Activated naive CD4-positive, alpha-beta T cell (primary cell): ENCODE results near the gene CADM1.

Experiments used
- DNase-seq, 4 experiments: peaks; one replicate each; lab custom pipeline; 2025; lab: John Stamatoyannopoulos, UW

The CADM1 gene

DNA sequence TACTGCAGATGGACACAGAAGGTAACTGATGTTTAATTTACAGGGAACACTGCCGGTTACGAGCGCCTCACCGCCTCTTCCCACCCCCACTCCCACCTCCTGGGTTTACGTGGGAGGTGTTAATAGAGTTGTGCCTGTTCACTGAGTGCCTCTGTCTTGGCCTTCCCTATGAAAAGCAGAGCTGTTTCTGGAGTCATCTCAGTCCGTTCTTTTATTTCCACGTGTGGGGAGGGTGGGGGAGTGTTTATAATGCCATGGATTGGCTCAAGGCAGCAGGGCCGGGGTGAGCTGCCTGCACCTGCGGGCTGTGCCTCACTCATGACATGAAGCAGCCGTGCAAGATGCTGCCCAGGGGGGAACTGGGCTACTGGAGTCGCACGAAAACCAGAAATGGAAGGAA is 322.7 kb downstream of the CADM1 start:
- DNase-seq: no peak

DNA sequence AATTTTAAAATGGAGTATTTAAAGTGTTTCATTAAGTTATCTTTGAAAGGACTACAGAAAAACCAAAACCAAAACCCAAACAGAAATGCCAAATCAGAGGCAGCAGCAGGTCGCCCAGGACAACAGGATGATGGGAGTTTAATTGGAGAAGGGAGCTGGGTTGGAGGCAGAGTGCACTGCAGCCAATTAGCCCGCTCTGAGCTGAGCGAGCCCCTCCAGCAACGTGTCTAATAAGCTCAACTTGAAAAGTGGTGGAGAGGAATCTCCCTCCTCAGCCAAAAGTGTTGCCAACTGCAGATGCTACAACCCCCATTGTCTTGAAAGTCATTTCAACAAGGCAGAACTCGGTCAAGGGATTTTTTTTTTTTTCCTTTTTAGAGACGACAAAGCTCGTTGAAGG is 323.9 kb downstream of the CADM1 start:
- DNase-seq: no peak

DNA sequence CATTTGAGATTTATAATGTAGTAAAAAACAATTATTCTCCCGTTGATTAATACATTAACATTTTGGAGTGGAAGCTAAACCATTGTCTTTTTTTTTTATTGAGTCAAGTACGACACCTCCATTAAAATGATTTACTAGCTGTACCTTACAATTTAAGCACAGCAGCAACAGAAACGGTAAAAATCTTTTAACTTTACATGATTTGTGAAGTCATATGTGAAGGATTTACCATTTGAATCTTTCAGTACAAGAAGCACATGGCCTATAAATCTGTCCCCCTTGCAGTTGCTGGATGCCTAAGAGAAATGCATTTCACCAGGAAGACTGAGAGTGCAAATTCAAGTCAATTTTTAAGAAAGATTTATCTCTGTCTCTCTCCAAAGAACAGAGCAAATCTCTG is 324.6 kb downstream of the CADM1 start:
- no peak for DNase-seq

DNA sequence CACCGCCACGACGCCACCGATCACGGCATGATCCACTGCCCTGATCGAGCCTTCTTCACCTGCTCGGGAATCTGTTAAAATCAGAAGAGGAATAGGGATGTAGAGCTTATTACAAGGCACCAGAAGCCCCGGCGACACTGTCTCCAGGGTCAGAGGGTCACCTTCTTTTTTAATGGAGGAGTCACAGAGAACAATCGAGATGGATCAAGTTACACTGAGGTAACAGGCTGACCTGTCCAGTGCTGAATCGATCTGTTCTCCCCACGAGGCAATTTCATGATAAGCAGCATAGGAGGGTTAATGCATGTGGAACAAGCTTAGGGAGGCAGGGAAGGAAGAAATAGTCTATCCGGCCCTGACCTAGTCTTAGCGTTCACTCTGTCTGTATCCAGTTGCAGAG is 325.5 kb downstream of the CADM1 start:
- DNase-seq: no peak

DNA sequence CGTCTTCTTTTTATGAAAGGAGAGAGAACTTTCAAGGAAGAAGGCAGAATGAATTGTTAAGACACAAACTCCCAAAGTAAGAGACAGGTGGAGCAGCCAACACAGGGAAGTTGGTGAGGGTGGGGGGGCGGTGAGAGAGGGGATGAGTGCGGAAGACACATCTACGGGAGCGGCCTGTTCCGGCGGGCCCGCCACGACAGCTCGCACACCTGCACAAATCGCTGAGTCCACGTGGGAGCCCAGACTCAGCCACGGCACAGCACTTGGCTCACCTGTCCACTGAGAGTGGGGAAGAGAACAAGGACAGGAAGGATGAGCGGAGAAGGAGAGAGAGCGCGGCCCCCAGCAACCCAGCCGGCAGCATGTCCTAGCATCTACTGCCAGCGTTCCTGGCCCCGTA is 331.1 kb downstream of the CADM1 start:
- no peak for DNase-seq

DNA sequence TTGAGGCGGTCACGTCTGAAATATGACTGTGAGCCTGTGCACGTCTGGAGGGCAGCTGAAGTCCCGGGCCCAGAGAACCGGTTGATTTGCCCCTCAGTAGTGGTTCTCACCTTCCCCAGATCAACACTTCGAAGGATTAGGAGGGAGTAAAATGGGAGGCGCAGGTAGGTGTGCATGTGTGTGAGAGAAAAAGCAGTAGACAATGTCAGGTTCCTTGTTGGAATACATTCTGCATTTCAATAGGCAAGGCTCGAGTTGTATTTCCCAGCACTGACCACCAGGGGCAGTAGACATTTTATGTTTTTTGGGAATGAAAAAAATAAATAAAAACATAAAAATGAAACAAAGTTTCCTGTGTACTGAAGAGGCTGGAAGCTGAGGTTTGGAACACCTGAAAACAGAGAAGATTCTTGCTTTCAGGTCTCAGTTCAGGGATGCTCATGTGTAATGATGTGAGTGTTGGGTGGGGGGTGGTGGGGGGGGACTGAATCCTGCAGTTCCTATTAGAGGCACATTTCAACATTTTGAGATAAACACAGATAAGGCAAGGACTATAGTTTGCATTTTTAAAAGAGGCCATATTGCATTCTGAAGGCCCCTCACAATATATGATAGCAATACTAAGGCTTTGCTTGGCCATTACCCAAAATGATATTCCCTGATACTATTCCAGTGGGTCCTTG is 333.9 kb downstream of the CADM1 start:
- no peak for DNase-seq

DNA sequence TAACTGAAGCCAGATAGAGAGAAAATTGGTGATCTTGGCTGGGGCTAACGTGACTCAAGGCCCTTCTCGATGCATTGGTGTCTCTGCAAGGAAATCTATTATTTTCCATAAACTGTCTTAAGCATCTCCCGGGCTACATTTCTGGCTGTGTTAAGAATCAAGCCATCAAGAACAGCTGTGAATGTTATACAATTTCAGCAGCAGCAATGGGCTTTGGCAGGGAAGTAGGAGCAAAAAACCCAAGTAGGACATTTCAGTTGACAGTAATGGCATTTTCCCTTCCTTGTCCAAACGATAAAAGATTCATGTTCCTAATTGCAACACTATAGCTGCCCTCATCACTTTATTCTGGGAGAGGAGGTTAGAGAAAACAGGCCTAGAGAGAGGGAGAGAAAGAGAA is 335.0 kb downstream of the CADM1 start:
- DNase-seq: no peak

DNA sequence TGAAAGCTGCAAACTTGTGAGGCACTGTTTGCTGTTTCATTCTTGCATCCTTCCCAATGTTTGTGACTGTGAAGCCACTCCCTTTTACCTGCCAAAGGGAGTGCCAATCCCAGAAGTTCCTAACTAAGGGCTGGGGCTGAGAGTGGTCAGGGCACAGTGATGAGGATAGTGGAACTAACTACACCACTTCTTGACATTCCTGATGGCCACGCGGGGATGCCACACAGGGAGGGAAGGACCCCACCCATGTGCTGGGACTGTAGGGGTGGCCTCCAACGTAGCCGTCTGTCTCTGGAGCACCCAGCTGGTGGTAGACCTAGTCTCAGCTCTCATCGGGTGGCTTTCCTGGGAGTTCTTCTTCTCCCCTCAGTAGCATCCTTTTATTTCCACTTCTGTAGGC is 335.5 kb downstream of the CADM1 start:
- DNase-seq: no peak

DNA sequence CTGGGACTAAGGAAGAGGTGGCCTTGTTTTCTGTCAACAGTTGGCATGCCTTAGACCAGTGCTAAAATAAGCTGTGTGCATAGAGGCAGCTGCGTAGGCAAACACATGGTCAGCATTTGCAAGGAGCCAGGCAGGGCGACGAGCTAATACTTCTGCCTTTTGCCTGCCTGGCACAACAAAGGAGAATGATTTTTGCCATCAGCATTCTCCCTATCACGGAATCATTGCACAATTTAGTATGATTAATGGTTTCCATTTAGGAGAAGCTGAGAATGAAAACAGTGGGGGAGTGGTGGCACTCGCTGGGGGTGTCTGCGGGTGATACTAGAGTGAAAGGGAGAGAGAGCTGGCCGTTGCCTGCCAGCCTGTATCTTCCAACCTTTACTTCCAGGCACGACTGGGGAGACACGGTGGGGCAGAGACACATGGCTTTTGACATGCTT is 336.0 kb downstream of the CADM1 start:
- DNase-seq: no peak

DNA sequence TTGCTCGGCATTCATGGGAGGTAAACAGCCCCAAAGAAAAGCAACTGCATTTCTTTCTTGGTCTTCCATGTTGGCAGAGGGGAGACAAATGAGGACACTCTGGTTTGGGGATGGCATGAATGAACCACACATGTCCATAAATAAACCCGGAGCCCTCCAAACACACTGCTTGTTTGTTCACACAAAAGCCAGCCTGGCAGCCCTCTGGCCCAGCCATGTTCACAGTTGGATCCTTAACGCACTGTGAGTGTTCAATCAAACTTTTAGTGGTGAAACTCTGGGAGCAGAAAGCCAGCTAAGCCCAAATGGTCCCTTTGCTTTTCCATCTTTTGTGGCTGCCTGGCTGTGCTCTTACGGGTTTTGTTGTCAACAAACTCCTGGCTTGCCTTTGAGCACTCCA is 336.8 kb downstream of the CADM1 start:
- DNase-seq: no peak

DNA sequence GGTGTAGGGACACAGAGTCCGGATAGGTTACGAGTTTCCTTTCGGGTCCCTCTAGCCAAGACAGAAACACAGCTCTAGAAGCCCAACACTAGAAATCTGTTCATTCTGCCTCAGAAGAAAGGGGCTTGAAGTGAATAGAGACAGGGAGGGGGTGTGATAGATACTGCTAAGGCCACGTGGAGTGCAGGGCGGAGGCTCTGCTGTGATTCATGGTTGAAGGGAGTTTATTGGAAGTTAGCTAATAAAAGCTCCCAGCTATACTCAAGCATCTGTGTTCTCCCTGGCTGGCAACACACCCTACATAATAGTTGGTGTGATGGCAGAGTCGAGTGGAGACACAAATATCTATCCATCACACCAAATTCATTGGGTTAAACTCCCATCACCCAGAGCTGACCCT is 337.4 kb downstream of the CADM1 start:
- DNase-seq: no peak

DNA sequence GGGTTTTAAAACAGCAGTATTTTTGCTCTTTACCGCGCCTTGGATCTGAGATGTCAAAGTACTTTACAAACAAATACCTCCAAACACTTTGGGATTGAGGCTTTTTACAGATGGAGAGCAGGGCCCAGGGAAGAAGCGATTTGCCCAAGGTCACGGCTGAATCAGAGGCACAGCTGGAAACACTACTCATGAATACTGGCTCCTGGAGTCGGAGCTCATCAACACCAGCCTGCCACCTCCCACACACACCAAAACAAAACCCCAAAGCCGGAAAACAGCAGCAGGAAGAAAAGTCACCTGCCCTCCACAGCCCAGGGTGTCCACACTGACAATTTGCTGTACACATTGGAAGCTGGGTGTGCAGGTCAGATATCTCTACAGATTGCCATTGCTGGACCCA is 339.4 kb downstream of the CADM1 start:
- no peak for DNase-seq

DNA sequence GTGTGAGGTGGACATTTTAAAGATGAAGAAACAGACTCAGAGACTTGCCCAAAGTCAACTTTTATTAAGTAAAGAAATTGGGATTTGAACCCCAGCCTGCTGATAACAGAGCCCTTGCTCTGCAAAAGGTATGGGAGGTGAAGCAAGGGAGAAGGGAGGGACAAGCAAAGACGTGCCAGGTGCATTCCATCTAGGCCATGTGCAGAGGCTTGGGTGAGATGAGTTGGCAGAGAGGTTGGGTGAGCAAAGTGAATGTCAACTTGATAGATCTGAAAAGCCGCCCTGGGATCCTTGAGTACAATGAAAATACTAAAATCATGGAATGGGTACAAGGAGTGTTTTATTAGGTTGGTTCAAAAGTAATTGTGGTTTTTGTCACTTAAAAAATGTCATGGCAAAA is 341.3 kb downstream of the CADM1 start:
- no peak for DNase-seq

DNA sequence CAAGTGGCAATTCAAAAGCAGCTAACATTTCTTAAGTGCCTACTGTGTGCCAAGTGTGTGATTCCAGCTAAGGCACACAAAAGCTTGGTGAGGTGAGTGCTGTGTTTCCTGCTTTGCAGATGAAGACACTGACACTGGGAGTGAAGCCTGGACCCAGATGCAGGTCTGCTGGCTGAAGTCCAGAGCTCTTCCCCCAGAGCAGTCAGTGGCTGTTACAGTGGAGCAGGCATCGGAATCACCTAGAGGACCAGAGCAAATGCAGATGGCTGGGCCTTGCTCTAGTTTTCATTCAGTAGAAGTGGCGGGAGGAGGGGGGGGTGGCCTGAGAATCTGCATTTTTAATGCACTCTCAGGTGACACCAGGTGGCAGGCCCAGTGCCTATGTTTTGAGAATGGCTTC is 342.3 kb downstream of the CADM1 start:
- no peak for DNase-seq

DNA sequence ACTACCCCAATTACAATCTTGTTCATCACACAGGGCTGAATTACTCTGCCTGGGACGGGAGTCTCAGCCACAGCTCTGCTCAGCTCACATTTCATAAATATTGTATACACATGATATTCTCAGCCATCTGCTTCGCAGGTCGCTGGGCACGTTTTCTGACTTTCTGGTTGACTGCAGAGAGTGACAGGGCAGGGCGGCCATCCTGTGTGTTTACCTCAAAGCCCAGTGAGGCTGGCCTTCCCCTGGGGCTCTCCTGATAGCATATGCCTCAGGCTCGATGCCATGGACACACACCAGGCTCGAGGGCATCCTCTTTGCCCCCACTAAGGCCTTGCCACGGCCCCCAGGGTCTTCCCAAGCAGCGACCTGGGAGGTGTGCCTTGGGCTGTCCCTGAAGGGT is 345.0 kb downstream of the CADM1 start:
- no peak for DNase-seq

DNA sequence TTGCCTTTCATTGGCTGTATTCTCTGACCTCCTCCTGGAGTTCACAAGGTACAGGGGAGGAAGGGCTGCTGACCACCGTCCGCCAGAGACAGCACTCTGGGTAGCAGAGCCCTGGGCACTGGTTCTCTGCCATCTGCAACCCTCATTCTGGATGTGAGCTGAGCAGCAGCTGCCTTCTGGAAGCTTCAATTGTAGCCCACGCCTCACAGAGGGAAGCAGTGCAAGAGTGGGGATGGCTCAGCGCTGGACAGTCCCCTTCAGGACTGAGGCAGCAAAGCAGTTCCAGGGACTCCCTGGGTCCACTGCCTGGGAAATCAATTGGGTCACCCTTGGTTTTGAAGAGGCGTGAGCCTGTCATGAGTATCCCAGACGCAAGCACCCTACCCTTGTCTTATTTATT is 346.2 kb downstream of the CADM1 start:
- DNase-seq: no peak

DNA sequence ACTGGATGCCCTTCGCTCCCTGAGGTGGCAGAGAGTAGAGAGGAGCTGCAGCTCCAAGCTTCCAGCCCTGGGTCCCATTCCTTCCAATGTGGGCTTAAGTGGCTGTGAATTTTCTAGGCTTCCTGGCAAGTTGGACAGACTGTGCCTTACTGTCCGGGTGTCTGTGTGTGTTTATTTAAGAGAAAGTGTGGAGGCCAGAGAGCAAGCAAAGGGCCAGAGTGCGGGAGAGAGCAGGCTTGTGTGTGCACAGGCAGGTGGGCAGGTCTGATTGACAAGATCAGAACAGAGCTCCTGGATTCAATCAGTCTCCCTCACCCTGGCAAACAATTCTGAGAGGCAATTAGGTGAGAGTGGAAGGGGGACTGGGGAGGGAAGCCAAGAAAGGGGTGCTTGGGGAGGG is 347.0 kb downstream of the CADM1 start:
- no peak for DNase-seq

DNA sequence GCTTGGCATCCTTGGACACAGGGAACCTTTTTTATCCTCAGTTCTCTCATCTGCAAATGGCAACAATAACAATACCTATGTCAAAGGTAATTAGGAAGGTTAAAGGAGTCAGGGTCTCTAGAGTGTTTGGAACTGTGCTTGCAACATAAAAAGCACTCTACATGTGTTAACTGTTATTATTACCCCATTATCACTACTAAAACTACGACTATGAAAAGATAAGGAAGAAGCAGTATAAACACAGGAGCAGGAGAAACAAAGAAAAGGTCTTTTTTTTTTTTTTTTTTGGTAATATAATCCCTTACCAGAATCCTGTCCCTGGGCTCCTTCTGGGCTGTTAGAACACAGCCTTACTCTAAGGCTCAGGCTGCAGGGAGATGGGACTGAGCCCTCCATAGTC is 348.2 kb downstream of the CADM1 start:
- no peak for DNase-seq

DNA sequence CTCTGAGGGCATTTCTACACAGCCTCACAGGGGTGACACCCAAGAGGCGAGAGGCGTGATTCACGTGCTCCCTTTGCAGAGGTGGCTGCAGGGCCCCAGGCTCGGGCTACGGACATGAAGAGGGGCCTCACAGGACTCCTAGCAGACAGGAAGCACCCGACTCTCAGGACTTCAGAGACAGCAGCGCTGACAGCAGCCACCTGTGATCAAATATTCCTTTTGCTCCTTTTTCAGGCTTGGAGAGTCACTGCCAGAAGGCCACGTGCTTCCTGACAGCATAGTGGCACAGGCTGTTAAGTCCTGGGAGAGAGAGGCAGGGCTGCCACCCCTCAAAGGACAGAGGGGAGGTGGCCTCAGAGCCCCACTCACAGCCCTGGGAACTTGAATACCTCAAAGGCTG is 348.9 kb downstream of the CADM1 start:
- DNase-seq: no peak

DNA sequence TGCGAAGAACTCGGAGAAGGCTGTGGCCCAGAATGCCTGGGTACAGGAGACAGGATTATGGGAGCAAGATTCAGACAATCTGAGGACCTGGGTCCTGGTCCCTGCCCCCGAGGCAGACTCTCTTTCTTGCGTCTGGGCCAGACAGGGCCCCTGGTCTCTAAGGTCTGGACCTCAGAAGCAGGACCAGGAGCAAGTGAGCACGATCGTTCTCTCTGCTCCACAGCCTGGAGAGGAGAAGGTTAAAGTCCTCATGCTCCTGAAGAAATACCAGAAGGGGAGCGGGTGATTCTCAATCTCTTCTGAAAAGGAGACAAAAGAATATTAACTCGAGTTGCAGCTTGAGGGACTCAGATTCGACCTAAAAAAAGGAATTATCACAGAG is 349.9 kb downstream of the CADM1 start:
- DNase-seq: no peak

DNA sequence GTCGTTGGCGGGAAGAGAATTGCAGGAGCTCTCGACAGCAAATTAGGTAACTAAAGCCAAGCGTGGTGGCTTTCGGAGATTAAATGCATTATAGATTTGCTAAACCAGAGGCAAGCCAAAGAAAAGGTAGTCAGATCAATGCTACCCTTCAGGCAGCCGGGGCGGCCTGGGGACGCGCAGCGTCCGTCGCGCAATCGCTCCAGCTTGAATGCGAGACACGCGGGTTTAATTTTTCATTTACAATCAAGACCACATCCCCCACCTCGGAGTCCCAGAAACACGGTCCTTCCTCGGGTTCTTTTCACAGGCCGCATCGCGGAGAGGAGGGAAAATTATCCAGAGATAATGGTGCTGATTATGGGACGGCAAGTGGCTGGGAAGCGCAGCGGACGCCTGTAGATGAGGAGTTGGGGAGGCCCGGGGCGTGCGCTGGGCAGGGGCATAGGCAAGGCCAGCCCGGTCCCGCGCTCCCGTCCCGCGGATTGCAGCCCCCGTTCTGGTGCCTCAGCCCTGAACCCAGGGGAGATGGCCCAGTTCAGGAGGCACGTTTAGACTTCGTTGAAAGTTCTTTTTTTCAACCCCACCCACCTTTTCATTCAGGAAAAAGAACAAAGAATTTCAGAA is 350.4 kb downstream of the CADM1 start:
- no peak for DNase-seq

DNA sequence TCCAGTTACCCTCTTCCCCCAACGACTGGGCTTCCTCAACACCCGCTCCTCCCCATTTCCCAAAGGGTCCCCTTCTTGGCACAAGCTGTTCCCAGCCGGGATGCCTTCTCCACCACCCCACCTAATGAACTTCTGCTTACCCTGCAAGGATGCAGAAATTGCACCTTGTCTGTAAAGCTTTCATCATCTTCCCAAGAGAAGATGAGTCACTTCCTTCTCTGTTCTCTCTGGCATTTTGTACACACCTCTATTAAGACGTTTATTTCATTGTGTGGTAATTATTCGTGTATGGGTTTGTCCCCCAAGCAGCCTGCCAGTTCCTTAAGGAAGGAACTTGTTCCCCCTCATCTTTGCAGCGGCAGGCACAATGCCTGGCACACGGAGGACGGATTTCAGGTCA is 351.1 kb downstream of the CADM1 start:
- no peak for DNase-seq

DNA sequence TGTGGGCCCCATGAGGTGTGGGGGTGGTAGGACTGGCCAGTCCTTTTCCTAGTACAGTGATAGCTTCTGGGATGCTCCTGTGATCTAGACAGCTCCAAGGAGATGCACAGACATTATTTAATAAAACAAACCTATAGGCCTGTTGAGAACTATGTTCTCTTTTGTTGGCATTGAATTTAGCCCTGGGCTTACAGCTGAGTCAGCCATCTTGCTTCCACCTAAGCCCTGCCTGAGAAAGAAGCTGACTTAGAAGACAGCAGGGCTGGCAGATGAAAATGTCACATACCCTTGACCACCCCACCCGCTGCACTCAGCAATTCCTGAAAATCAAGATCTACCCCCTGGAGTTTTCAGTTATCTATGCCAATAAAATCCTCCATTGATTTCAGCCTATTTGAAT is 353.2 kb downstream of the CADM1 start:
- DNase-seq: no peak

DNA sequence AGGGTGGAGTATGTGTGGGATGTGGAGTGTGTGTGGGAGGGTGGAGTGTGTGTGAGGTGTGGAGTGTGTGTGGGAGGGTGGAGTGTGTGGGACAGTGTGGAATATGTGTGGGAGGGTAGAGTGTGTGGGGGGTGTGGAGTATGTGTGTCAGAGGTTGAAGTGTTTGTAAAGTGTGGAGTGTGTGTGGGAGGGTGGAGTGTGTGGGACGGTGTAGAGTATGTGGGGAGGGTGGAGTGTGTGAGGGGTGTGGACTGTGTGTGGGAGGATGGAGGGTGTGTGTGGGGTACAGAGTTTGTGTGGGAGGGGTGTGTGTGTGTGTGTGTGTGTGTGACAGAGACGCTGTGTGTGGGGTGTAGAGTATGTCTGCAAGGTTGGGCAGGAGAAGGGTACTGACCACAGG is 355.5 kb downstream of the CADM1 start:
- DNase-seq: no peak
